NCI-H2196 (cell line): ENCODE measurements around the gene C1QA.
"Not testable (repeated sequence)": the region's sequence is repeated elsewhere in the genome, so short reads cannot be mapped to it uniquely, and the experiment has no call there.

ENCODE experiments used
- DNase-seq: peaks from one replicate; lab custom pipeline; 2025; ENCODE audit not compliant: unreplicated experiment; lab: John Stamatoyannopoulos, UW

Gene C1QA

GRCh38 chr1:22639286-22639685 is 2.9 kb downstream of the C1QA start:
- DNase-seq, result no peak

DNA sequence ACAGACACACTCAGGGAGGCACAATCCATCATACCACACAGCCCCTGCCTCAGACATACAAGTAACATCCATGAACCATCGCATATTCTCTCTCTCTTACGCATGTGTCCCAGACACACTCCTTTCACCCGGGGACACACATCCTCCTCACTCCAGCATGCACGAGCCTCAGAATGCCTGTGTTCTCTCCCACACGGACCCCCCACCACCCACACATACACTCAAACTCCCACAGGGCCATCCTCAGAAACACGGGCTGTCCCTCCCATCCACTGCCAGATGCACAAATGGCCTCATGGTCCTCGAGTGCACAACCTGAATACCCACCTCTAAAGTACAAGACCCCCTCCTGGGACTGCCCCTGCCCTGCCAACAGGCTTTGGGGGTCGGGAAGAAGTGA is 4.8 kb downstream of the C1QA start:
- DNase-seq, result no peak

- DNase-seq, result peak; percentile 72
Observed at GRCh38 chr1:22641906-22642636, 5.6 kb downstream of the C1QA start.

DNA sequence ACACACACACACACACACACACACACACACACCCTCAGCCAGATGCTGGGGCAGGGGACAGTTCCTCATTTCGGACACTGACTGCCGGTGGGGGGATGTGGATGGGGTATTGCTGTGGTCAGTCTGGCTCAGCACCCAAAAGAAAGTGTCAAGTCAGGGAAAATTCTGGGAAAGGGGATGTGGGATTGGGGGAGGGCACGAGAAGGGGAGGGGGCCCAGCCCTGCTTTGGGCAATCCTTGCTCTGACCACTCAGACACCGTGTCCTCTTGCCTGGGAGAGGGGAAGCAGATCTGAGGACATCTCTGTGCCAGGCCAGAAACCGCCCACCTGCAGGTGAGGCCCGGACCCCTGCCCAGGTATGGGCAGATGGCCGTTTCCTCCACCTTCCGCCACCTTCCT is 7.0 kb downstream of the C1QA start, which contains the start of gene C1QC:
C1QC (plus strand) TSS at position 253 of the 400 bp plus-strand sequence. CDS start 391 bp downstream, outside the sequence.
- no peak for DNase-seq

- no peak for DNase-seq
Observed at GRCh38 chr1:22643928-22644327, 7.5 kb downstream of the C1QA start.

- no peak for DNase-seq
Observed at GRCh38 chr1:22645931-22646330, 9.5 kb downstream of the C1QA start.

DNA sequence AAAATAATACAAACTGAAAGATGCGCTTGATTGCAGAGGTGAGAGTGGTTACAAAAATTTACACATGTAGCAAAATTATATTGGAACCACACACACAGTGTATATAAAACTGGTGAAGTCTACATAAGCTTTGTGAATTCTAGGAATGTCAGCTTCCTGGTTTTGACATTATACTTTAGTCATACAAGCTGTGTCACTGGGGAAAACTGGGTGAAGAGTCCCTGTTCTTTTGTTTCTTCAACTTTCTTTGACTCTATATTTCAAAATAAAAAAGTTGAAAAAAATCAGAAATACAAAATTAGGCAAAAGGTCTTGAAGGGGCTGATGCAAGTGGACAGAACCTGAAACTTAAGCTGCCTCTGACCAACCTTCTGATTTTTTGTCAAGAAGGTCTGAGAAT is 10.0 kb downstream of the C1QA start:
- DNase-seq, result no peak

GRCh38 chr1:22650089-22650693 is 13.8 kb downstream of the C1QA start:
- no peak for DNase-seq

GRCh38 chr1:22651941-22652856 is 15.8 kb downstream of the C1QA start:
- DNase-seq, result no peak

- no peak for DNase-seq
Observed at GRCh38 chr1:22652881-22653316, 16.5 kb downstream of the C1QA start, which contains the start of gene C1QB. C1QB (plus strand) TSS chr1:22653236; CDS start chr1:22659463, 6,227 bp downstream.

GRCh38 chr1:22654692-22655091 is 18.3 kb downstream of the C1QA start:
- no peak for DNase-seq

DNA sequence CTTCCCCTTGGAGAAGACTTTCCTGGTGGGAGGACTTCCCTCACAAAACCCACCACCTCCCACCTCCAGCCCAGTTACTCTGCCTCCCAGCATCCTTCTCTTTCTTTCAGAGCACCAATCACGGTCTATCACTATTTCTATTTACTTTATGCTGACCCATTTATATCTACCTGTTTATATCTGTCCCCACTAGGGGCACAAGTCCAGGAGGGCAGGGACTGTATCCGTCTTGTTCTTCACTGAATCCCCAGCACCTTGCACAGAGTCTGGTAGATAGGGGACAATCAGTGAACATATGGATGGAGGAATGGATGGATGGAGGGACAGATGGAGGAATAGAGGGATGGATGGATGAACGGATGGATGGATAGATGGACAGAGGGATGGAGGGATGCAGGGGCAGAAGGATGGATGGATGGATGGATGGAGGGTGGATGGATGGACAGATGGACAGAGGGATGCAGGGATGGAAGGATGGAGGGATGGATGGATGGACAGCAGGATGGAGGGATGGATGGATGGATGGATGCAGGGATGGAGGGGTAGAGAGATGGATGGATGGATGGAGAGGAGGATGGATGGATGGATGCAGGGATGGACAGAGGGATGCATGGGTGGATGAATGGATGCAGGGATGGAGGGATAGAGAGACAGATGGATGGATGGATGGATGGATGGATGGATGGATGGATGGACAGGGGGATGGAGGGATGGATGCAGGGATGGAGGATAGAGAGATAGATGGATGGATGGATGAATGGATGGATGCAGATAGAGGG is 22.1 kb downstream of the C1QA start:
- DNase-seq, result no peak

GRCh38 chr1:22660716-22661241 is 24.4 kb downstream of the C1QA start:
- DNase-seq, result no peak

DNA sequence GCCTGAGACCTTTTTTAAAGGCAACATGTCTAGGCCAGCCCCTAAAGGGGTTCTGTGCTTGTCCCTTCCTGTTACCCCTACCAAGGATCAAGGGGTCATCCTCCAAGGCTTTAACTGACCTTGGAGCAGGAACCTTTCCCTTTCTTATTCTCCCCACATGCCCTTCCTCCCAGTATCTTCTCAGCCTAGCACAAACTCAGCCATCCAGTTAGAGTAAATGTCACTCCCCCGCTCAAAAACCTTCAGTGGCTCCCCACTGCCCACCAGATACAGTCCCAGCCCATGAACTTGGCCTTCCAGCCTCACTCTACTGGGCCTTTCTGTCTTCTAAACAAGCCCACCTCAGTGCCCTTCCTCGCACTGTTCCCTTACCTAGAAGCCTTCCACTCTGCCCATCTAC is 25.5 kb downstream of the C1QA start:
- no peak for DNase-seq

GRCh38 chr1:22662318-22662717 is 25.9 kb downstream of the C1QA start:
- DNase-seq, result peak; percentile 46

DNA sequence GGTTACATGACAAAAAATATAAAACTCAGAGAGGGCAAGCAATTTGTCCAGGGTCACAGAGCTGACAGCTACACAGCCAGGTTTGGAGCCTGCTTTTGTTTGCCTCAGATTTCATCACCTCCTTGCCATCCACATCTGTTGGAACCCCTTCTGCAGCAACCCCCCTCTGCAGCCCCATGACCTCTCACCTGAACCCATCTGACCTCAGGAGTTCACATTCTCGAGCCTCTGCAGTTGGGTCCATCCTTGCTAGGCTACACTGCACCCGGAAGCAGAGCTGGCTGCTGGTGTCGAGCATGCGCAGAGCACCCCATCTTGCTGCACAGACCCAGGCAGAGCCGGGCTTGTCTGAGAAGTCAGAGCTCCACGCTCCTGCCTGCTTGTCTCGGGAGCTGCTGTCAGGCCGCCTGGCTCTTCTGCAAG is 26.6 kb downstream of the C1QA start:
- no peak for DNase-seq

DNA sequence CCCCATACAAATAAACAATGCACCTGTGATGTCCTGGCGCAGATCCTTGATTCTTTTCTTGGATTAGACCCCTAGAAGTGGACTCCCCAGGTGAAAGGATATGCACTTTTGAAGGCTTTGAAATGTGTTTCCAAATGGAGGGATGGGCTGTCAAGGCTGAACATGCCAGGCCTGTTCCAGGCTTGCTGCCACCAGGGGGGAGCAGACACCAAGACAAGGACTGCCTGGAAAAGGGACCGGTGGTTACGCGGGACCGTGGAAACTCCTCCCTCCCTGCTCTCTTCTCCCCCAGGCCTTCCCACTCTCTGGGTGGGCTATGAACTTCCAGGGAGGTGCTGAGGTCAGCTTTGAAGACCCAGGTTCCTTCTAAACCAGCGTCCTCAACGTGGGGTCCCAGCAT is 29.3 kb downstream of the C1QA start:
- peak; percentile 14 for DNase-seq

DNA sequence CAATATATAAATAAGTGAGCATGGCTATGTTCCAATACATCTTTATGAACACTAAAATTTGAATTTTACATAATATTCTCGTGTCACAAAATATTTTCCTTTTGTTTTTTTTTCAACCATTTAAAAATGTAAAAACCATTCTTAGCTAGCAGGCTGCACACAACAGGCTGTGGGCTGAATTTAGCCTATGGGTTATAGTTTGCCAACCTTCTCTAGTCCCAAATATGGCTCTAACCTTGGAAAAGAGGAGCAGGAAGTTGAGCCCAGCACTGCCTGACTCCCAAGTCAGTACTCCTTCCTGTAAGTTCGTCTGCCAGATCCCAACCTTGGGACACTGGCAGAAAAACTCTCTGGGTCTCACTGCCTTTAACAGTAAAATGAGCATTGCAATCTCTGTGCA is 30.0 kb downstream of the C1QA start:
- no peak for DNase-seq

GRCh38 chr1:22668840-22669239 is 32.4 kb downstream of the C1QA start:
- DNase-seq, result not testable (repeated sequence)

DNA sequence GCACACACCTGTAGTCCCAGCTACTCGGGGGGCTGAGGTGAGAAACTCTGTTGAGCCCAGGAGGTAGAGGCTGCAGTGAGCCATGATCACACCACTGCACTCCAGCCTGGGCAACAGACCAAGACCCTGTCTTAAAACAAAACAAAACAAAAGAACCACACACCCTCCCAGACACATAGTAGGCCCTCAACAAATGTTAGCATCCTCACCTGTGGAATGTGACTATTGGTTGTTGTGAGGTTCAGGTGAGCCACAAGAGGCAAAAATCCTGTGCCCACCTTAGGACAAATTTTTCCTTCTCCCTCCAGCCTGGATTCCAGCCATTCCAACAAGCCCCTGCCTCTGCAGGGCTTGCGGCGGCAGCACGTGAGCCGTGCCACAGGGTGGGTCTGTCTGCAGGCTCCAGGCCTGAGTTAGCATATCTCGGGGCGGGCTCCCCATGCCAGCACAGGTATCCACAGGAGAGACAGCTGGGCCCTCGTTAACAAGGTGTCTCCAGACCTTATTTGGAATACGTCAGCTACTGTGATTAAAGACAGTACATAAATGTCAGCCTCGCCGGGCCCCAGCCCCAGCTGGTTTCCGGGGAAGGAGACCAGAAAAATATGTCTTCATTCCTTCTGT is 34.0 kb downstream of the C1QA start:
- no peak for DNase-seq
